ENCODE results near the gene DLX3.
A peak's percentile ranks its signal among the peaks of the same experiment; 100 is the strongest.

The DLX3 gene

GRCh38 chr17:49970498-49970897, 24.5 kb downstream of the DLX3 start:
- Histone ChIP-seq H3K9me3 (no peaks in the 10 kb centered on the region), H3K36me3 (replicated peaks) (no peaks in the 10 kb centered on the region), H3K27me3 (ENCODE audit: low read depth) (peaks cover 17% of the 10 kb centered on the region), H3K4me3 (no peak overlapping the region), H3K4me1 (peaks cover 7% of the 10 kb centered on the region)
- DNase-seq (ENCODE audit: low spot score in 2 of 2), result no peak
- in situ Hi-C loops (cut with MboI; ENCODE audit: low sequenced_read_pairs), result no loop called here

- in situ Hi-C loops (cut with MboI; ENCODE audit: low sequenced_read_pairs), result no loop called here
- no peaks in the 10 kb centered on the region for H3K9me3 ChIP-seq
- peaks cover 17% of the 10 kb centered on the region for H3K27me3 ChIP-seq (ENCODE audit: low read depth)
- H3K4me3 ChIP-seq, result peak overlapping the region; percentile 58
- no peaks in the 10 kb centered on the region for H3K36me3 ChIP-seq (replicated peaks)
- peaks cover 6% of the 10 kb centered on the region for H3K4me1 ChIP-seq
- DNase-seq (ENCODE audit: low spot score in 2 of 2), result no peak
Observed at GRCh38 chr17:49969795-49970389, 25.1 kb downstream of the DLX3 start.

GRCh38 chr17:49969134-49969759, 25.8 kb downstream of the DLX3 start, which contains the start of gene DLX4:
DLX4 (plus strand) TSS chr17:49969190; CDS start chr17:49969469, 279 bp downstream.
- Histone ChIP-seq H3K36me3 (replicated peaks) (no peaks in the 10 kb centered on the region), H3K9me3 (no peaks in the 10 kb centered on the region), H3K4me1 (peaks cover 6% of the 10 kb centered on the region), H3K4me3 (peak within 1 kb of the TSS; percentile 58), H3K27me3 (ENCODE audit: low read depth) (peaks cover 17% of the 10 kb centered on the region)
- peak in 1 of 2 experiments; percentile 40 for DNase-seq (ENCODE audit: low spot score in 2 of 2)
- in situ Hi-C loops (cut with MboI; ENCODE audit: low sequenced_read_pairs), result no loop called here

GRCh38 chr17:49968405-49969133, 26.5 kb downstream of the DLX3 start:
- peak overlapping the region; percentile 58 for H3K4me3 ChIP-seq
- H3K36me3 ChIP-seq (replicated peaks), result no peaks in the 10 kb centered on the region
- H3K27me3 ChIP-seq (ENCODE audit: low read depth), result peaks cover 17% of the 10 kb centered on the region
- peak; percentile 82 to 94 for DNase-seq (ENCODE audit: low spot score in 2 of 2)
- H3K9me3 ChIP-seq, result no peaks in the 10 kb centered on the region
- in situ Hi-C loops (cut with MboI; ENCODE audit: low sequenced_read_pairs), result no loop called here
- H3K4me1 ChIP-seq, result peaks cover 6% of the 10 kb centered on the region

GRCh38 chr17:49967621-49968404, 27.2 kb downstream of the DLX3 start:
- Histone ChIP-seq H3K4me3 (peak overlapping the region; percentile 58), H3K4me1 (peaks cover 6% of the 10 kb centered on the region), H3K27me3 (ENCODE audit: low read depth) (peaks cover 17% of the 10 kb centered on the region), H3K9me3 (no peaks in the 10 kb centered on the region), H3K36me3 (replicated peaks) (no peaks in the 10 kb centered on the region)
- no peak for DNase-seq (ENCODE audit: low spot score in 2 of 2)
- in situ Hi-C loops (cut with MboI; ENCODE audit: low sequenced_read_pairs), result no loop called here

GRCh38 chr17:49967205-49967604, 27.8 kb downstream of the DLX3 start:
- no peak for DNase-seq (ENCODE audit: low spot score in 2 of 2)
- in situ Hi-C loops (cut with MboI; ENCODE audit: low sequenced_read_pairs), result no loop called here
- H3K36me3 ChIP-seq (replicated peaks), result no peaks in the 10 kb centered on the region
- H3K4me3 ChIP-seq, result no peak overlapping the region
- peaks cover 17% of the 10 kb centered on the region for H3K27me3 ChIP-seq (ENCODE audit: low read depth)
- H3K9me3 ChIP-seq, result no peaks in the 10 kb centered on the region
- H3K4me1 ChIP-seq, result peaks cover 6% of the 10 kb centered on the region

- H3K4me1 ChIP-seq, result peaks cover 6% of the 10 kb centered on the region
- no peaks in the 10 kb centered on the region for H3K36me3 ChIP-seq (replicated peaks)
- DNase-seq (ENCODE audit: low spot score in 2 of 2), result no peak
- H3K4me3 ChIP-seq, result no peak overlapping the region
- peaks cover 17% of the 10 kb centered on the region for H3K27me3 ChIP-seq (ENCODE audit: low read depth)
- H3K9me3 ChIP-seq, result no peaks in the 10 kb centered on the region
- in situ Hi-C loops (cut with MboI; ENCODE audit: low sequenced_read_pairs), result no loop called here
Observed at GRCh38 chr17:49966767-49967166, 28.3 kb downstream of the DLX3 start.

- DNase-seq (ENCODE audit: low spot score in 2 of 2), result no peak
- H3K36me3 ChIP-seq (replicated peaks), result no peaks in the 10 kb centered on the region
- no peak overlapping the region for H3K4me3 ChIP-seq
- H3K4me1 ChIP-seq, result no peaks in the 10 kb centered on the region; the same call in none of the 2 replicates
- peaks cover 13% of the 10 kb centered on the region for H3K27me3 ChIP-seq (ENCODE audit: low read depth)
- in situ Hi-C loops (cut with MboI; ENCODE audit: low sequenced_read_pairs), result no loop called here
- no peaks in the 10 kb centered on the region for H3K9me3 ChIP-seq
Observed at GRCh38 chr17:49965524-49965909, 29.5 kb downstream of the DLX3 start.

- Histone ChIP-seq H3K9me3 (no peaks in the 10 kb centered on the region), H3K4me3 (no peak overlapping the region), H3K27me3 (ENCODE audit: low read depth) (peaks cover 13% of the 10 kb centered on the region), H3K4me1 (no peaks in the 10 kb centered on the region; the same call in 1 of the 2 replicates), H3K36me3 (replicated peaks) (no peaks in the 10 kb centered on the region)
- no peak for DNase-seq (ENCODE audit: low spot score in 2 of 2)
- in situ Hi-C loops (cut with MboI; ENCODE audit: low sequenced_read_pairs), result no loop called here
Observed at GRCh38 chr17:49964769-49965523, 30.1 kb downstream of the DLX3 start.

GRCh38 chr17:49964303-49964768, 30.7 kb downstream of the DLX3 start:
- Histone ChIP-seq H3K9me3 (no peaks in the 10 kb centered on the region), H3K4me3 (no peak overlapping the region), H3K36me3 (replicated peaks) (no peaks in the 10 kb centered on the region), H3K27me3 (ENCODE audit: low read depth) (peaks cover 13% of the 10 kb centered on the region), H3K4me1 (no peaks in the 10 kb centered on the region; the same call in 1 of the 2 replicates)
- DNase-seq (ENCODE audit: low spot score in 2 of 2), result no peak
- in situ Hi-C loops (cut with MboI; ENCODE audit: low sequenced_read_pairs), result no loop called here

- Histone ChIP-seq H3K4me3 (no peak overlapping the region), H3K27me3 (ENCODE audit: low read depth) (peaks cover 13% of the 10 kb centered on the region), H3K36me3 (replicated peaks) (no peaks in the 10 kb centered on the region), H3K4me1 (no peaks in the 10 kb centered on the region), H3K9me3 (no peaks in the 10 kb centered on the region)
- no peak for DNase-seq (ENCODE audit: low spot score in 2 of 2)
- in situ Hi-C loops (cut with MboI; ENCODE audit: low sequenced_read_pairs), result no loop called here
Observed at GRCh38 chr17:49963626-49964302, 31.3 kb downstream of the DLX3 start.

- H3K4me1 ChIP-seq, result no peaks in the 10 kb centered on the region
- no peak overlapping the region for H3K4me3 ChIP-seq
- peaks cover 13% of the 10 kb centered on the region for H3K27me3 ChIP-seq (ENCODE audit: low read depth)
- H3K36me3 ChIP-seq (replicated peaks), result no peaks in the 10 kb centered on the region
- no peak for DNase-seq (ENCODE audit: low spot score in 2 of 2)
- no peaks in the 10 kb centered on the region for H3K9me3 ChIP-seq
- in situ Hi-C loops (cut with MboI; ENCODE audit: low sequenced_read_pairs), result no loop called here
Observed at GRCh38 chr17:49963309-49963625, 31.8 kb downstream of the DLX3 start.

Data from HAP-1 (cell line).